Measurements from ENCODE around the gene MYOT.

GRCh38 chr5:137834498-137835049 is 33.1 kb upstream of the MYOT start:
- TF ChIP-seq CTCF (IDR thresholded peaks at IDR 0.05): no peak
- no peak for TF ChIP-seq EP300 (IDR thresholded peaks at IDR 0.05)
